HepG2 (cell line): ENCODE measurements around the gene CRYBA1. TPM values are rescaled to one million over a fixed set of nuclear protein-coding genes. Genes with fewer than 3 reads are reported as not detected.

ENCODE experiments used
- AGO2 ChIP-seq: fragments of 200-400 bp; formaldehyde crosslinking; optimal IDR thresholded peaks from 2 replicates; pipeline ENCODE3; 2017; ENCODE audit warnings: mild to moderate bottlenecking, low read depth, low read length, moderate library complexity
- CC2D1A ChIP-seq: sonication (generic); formaldehyde crosslinking; IDR thresholded peaks from 2 replicates; pipeline ENCODE4 v1.8.1; 2023; ENCODE audit warnings: mild to moderate bottlenecking, missing genetic modification reagents
- CTCF ChIP-seq: sonication (generic); formaldehyde crosslinking; IDR thresholded peaks from 2 replicates; pipeline ENCODE4 v1.5.0; 2020; ENCODE audit warnings: mild to moderate bottlenecking, missing genetic modification reagents, moderate library complexity
- GPBP1L1 ChIP-seq: sonication (generic); formaldehyde crosslinking; IDR thresholded peaks from 2 replicates; pipeline ENCODE4 v1.5.0; 2020; ENCODE audit warnings: mild to moderate bottlenecking, missing genetic modification reagents
- HNF4G ChIP-seq, 2 experiments: sonication (generic) in 1 of 2; formaldehyde crosslinking in 1 of 2; IDR thresholded peaks; 2 replicates each; pipeline versions ENCODE4 v1.4.0 to v1.6.1; 2011 to 2020; ENCODE audit warnings: borderline replicate concordance in 2 of 2, low read depth in 2 of 2, mild to moderate bottlenecking in 2 of 2, low read length in 1 of 2, missing genetic modification reagents in 1 of 2, moderate library complexity in 1 of 2
- HNRNPLL ChIP-seq: fragments of 200-400 bp; formaldehyde crosslinking; IDR thresholded peaks from 2 replicates; pipeline ENCODE4 v1.6.1; 2017; ENCODE audit warnings: mild to moderate bottlenecking, low read depth, low read length; ENCODE audit not compliant: poor library complexity, severe bottlenecking
- NFKB2 ChIP-seq: sonication (generic); formaldehyde crosslinking; IDR thresholded peaks from 2 replicates; pipeline ENCODE4 v1.4.0; 2020; ENCODE audit warnings: missing genetic modification reagents, borderline replicate concordance
- NFYC ChIP-seq: IDR thresholded peaks from 2 replicates; pipeline ENCODE4 v1.6.1; 2016; ENCODE audit warnings: missing genetic modification reagents, missing compliant biosample characterization
- PITX1 ChIP-seq: sonication (generic); formaldehyde crosslinking; IDR thresholded peaks from 2 replicates; pipeline ENCODE4 v1.5.1; 2020; ENCODE audit warnings: mild to moderate bottlenecking, missing genetic modification reagents
- POLR2A ChIP-seq, 2 experiments: IDR thresholded peaks; 2 replicates each; pipeline ENCODE4 v1.6.1; 2011; ENCODE audit warnings: low read depth in 2 of 2, low read length in 2 of 2, mild to moderate bottlenecking in 1 of 2, moderate library complexity in 1 of 2; ENCODE audit not compliant: insufficient read depth in 1 of 2
- ZBTB8A ChIP-seq: sonication (generic); formaldehyde crosslinking; IDR thresholded peaks from 2 replicates; pipeline ENCODE4 v1.4.0; 2020; ENCODE audit warnings: mild to moderate bottlenecking, low read depth, missing genetic modification reagents, borderline replicate concordance
- ZNF264 ChIP-seq: sonication (generic); formaldehyde crosslinking; IDR thresholded peaks from 2 replicates; pipeline ENCODE4 v1.4.0; 2020; ENCODE audit warnings: missing genetic modification reagents
- ZNF274 ChIP-seq: sonication (generic); formaldehyde crosslinking; IDR thresholded peaks from 2 replicates; pipeline ENCODE4 v1.5.1; 2020; ENCODE audit warnings: mild to moderate bottlenecking, missing genetic modification reagents
- ZNF570 ChIP-seq: sonication (generic); formaldehyde crosslinking; IDR thresholded peaks from 2 replicates; pipeline ENCODE4 v1.4.0; 2020; ENCODE audit warnings: mild to moderate bottlenecking, missing genetic modification reagents, borderline replicate concordance
- ZNF839 ChIP-seq: sonication (generic); formaldehyde crosslinking; IDR thresholded peaks from 2 replicates; pipeline ENCODE4 v1.4.0; 2020; ENCODE audit warnings: missing genetic modification reagents, mild to moderate bottlenecking, borderline replicate concordance
- polyA plus RNA-seq, 8 experiments: library from polyadenylated mRNA; depleted of rRNA in 3 of 8; stranded (reverse) in 7 of 8; unstranded in 1 of 8; fragments of >200 nt; fragmentation: Illumina TruSeq in 4 of 8; extraction: Trizol in 4 of 8; gene quantifications; 2 replicates each; pipeline versions ENCODE4 v1.2.1 to v1.2.3, GENCODE V29; 2011 to 2016; ENCODE audit warnings: low read depth in 4 of 8, missing spikeins in 1 of 8, mixed read lengths in 1 of 8; ENCODE audit not compliant: insufficient read depth in 1 of 8
- total RNA-seq, 5 experiments: library from RNA; depleted of rRNA; stranded (reverse); fragments of >200 nt; fragmentation: Illumina TruSeq; extraction: Trizol; gene quantifications; 2 replicates each; pipeline ENCODE4 v1.2.3, GENCODE V29; 2016; ENCODE audit warnings: low read depth in 1 of 5
- TF ChIP-seq, protein P1 (sequence below): sonication (generic); formaldehyde crosslinking; IDR thresholded peaks from 2 replicates; pipeline ENCODE4 v1.4.0; 2020; ENCODE audit warnings: missing genetic modification reagents
- TF ChIP-seq, protein P2 (sequence below): sonication (generic); formaldehyde crosslinking; IDR thresholded peaks from 2 replicates; pipeline ENCODE4 v1.8.1; 2022; ENCODE audit warnings: low read depth, mild to moderate bottlenecking, missing genetic modification reagents
- TF ChIP-seq, protein P3 (sequence below): sonication (generic); formaldehyde crosslinking; IDR thresholded peaks from 2 replicates; pipeline ENCODE4 v1.9.0; 2021; ENCODE audit warnings: missing genetic modification reagents, mild to moderate bottlenecking, borderline replicate concordance

Gene CRYBA1
- total and polyA plus RNA-seq, 2 of the 13 experiments (the other 11 are each of a cell fraction or from before 2014, with no cell fraction given), result not detected

DNA sequence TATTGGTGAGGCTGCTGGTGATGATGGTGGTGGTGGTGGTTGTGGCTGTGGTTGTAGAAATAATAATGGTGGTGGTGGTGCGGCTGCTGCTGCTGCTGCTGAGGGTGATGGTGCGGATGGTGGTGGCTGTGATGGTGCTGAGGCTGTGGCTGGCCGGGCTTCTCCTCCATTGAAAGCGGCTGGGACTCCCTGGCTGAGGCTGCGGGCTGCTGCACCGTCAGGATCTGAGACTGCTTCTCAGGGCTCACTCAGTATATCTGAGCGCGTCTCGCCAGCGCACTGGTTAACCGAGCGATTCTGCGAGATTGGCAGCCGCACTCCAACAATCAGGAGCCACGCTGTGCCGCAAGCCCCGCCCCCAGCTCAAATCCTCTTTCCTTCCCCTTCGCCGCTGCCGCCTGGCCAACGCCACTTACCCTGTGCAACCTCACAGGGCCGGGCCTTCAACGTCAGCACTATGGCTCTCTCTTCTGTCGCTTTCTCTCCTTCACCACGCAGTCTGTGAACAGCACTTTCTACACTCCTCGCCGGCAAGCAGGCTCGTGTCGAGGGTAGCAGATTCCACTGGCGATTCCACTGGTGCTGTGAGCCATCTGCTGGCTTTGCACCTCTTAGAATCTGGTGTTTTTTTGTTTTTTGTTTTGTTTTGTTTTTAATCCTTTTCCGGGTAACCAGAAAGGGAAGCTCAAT is 47.4 kb downstream of the CRYBA1 start, which contains the start of gene NUFIP2 (continued):
- no peak for TF ChIP-seq CTCF
- peak; percentile 83; the same call in 1 of the 2 replicates for TF ChIP-seq ZNF274 (CRISPR knock-in tag)
- TF ChIP-seq HNF4G (IDR thresholded peaks at IDR 0.05; ENCODE audit: borderline replicate concordance, low read depth, low read length), result no peak
- TF ChIP-seq HNF4G (CRISPR knock-in tag; IDR thresholded peaks at IDR 0.05; ENCODE audit: borderline replicate concordance, low read depth), result no peak
- no peak for TF ChIP-seq ZNF839 (CRISPR knock-in tag)
- no peak for TF ChIP-seq AGO2
- TF ChIP-seq ZNF570, result 0 out of 2 replicates have a peak, but pooled peaks have one; percentile 45
- TF ChIP-seq NFKB2 (CRISPR knock-in tag), result peak; percentile 80; the same call in 1 of the 2 replicates
- peak; percentile 90 for TF ChIP-seq NFYC (CRISPR knock-in tag)
- peak; percentile 74; the same call in 1 of the 2 replicates for TF ChIP-seq ZNF264 (CRISPR knock-in tag)
- TF ChIP-seq, protein P1, sequence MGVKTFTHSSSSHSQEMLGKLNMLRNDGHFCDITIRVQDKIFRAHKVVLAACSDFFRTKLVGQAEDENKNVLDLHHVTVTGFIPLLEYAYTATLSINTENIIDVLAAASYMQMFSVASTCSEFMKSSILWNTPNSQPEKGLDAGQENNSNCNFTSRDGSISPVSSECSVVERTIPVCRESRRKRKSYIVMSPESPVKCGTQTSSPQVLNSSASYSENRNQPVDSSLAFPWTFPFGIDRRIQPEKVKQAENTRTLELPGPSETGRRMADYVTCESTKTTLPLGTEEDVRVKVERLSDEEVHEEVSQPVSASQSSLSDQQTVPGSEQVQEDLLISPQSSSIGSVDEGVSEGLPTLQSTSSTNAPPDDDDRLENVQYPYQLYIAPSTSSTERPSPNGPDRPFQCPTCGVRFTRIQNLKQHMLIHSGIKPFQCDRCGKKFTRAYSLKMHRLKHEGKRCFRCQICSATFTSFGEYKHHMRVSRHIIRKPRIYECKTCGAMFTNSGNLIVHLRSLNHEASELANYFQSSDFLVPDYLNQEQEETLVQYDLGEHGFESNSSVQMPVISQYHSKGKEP (CRISPR knock-in tag), result peak; percentile 88; the same call in 1 of the 2 replicates
- TF ChIP-seq CC2D1A (CRISPR knock-in tag), result 0 out of 2 replicates have a peak, but pooled peaks have one; percentile 63
- TF ChIP-seq, protein P2, sequence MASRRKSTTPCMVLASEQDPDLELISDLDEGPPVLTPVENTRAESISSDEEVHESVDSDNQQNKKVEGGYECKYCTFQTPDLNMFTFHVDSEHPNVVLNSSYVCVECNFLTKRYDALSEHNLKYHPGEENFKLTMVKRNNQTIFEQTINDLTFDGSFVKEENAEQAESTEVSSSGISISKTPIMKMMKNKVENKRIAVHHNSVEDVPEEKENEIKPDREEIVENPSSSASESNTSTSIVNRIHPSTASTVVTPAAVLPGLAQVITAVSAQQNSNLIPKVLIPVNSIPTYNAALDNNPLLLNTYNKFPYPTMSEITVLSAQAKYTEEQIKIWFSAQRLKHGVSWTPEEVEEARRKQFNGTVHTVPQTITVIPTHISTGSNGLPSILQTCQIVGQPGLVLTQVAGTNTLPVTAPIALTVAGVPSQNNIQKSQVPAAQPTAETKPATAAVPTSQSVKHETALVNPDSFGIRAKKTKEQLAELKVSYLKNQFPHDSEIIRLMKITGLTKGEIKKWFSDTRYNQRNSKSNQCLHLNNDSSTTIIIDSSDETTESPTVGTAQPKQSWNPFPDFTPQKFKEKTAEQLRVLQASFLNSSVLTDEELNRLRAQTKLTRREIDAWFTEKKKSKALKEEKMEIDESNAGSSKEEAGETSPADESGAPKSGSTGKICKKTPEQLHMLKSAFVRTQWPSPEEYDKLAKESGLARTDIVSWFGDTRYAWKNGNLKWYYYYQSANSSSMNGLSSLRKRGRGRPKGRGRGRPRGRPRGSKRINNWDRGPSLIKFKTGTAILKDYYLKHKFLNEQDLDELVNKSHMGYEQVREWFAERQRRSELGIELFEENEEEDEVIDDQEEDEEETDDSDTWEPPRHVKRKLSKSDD (CRISPR knock-in tag), result peak; percentile 80
- TF ChIP-seq ZBTB8A, result no peak
- TF ChIP-seq GPBP1L1 (CRISPR knock-in tag), result no peak
- peak; percentile 86 for TF ChIP-seq PITX1 (CRISPR knock-in tag)
- peak; percentile 89 for TF ChIP-seq HNRNPLL
- TF ChIP-seq, protein P3, sequence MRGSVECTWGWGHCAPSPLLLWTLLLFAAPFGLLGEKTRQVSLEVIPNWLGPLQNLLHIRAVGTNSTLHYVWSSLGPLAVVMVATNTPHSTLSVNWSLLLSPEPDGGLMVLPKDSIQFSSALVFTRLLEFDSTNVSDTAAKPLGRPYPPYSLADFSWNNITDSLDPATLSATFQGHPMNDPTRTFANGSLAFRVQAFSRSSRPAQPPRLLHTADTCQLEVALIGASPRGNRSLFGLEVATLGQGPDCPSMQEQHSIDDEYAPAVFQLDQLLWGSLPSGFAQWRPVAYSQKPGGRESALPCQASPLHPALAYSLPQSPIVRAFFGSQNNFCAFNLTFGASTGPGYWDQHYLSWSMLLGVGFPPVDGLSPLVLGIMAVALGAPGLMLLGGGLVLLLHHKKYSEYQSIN (CRISPR knock-in tag), result no peak
- peak; percentile 99 to 100 for TF ChIP-seq POLR2A (IDR thresholded peaks at IDR 0.05; ENCODE audit: insufficient read depth in 1 of 2, low read depth in 2 of 2, low read length in 2 of 2)
